ENCODE data around the gene BAIAP3.

- no peak for TF ChIP-seq YY1 (IDR thresholded peaks at IDR 0.05; ENCODE audit: insufficient read depth, insufficient read length)
- no peak for TF ChIP-seq SUZ12 (IDR thresholded peaks at IDR 0.05; ENCODE audit: extremely low read depth, insufficient read depth, insufficient read length)
- no peak for TF ChIP-seq ZNF274 (IDR thresholded peaks at IDR 0.05; ENCODE audit: low read depth, low read length)
These were observed 35.0 kb upstream of the BAIAP3 start for GRCh38 chr16:1298406-1298805.
